ENCODE data around the gene RTP3.
A peak's percentile ranks its signal among the peaks of the same experiment; 100 is the strongest.

The RTP3 gene

DNA sequence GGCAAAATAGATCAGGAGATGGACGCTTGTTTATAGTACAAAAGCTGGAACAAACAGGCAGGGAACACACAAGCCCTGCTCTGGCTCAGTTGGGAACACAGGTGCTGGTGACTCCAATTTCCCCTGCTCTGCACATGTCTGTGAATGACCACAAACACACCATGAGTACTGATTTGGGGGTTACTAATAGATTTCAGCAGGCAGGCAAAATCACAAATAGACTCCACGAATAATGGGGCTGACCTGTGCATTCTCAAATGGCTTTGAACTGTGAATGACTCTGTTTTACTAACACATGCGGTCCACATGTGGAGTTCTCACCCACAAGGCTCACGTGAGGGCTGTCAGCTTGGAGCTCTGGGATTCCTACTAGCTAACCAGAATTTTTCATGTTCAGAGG is 3.9 kb downstream of the RTP3 start:
- no peak for TF ChIP-seq EZH2phosphoT487 (conservative IDR thresholded peaks at IDR 0.05; ENCODE audit: low read length)
- Histone ChIP-seq H3K36me3 (ENCODE audit: low read length) (no peaks in the 10 kb centered on the region; the same call in 1 of the 2 replicates), H3K27me3 (ENCODE audit: low read length) (no peaks in the 10 kb centered on the region), H3K4me2 (ENCODE audit: low read depth, low read length, poor library complexity, severe bottlenecking) (no peak overlapping the region), H3K9ac (ENCODE audit: low read length) (peak overlapping the region; percentile 3; the same call in 1 of the 2 replicates), H2AFZ (ENCODE audit: low read depth, low read length, severe bottlenecking) (no peak overlapping the region), H3K9me2 (replicated peaks; ENCODE audit: insufficient read depth, low read length) (no peaks in the 10 kb centered on the region), H3F3A (ENCODE audit: insufficient read depth) (peaks cover 6% of the 10 kb centered on the region; the same call in 1 of the 2 replicates), H3K79me2 (ENCODE audit: insufficient read depth, low read length) (no peaks in the 10 kb centered on the region), H4K20me1 (ENCODE audit: low read depth, low read length) (no peaks in the 10 kb centered on the region), H3K27ac (ENCODE audit: low read depth, low read length) (no peak overlapping the region), H3K4me3 (ENCODE audit: insufficient read depth, low read length, poor library complexity, severe bottlenecking) (no peak overlapping the region), H3K9me3 (ENCODE audit: insufficient read depth, low read length) (peaks cover 15% of the 10 kb centered on the region; the same call in 1 of the 2 replicates)

DNA sequence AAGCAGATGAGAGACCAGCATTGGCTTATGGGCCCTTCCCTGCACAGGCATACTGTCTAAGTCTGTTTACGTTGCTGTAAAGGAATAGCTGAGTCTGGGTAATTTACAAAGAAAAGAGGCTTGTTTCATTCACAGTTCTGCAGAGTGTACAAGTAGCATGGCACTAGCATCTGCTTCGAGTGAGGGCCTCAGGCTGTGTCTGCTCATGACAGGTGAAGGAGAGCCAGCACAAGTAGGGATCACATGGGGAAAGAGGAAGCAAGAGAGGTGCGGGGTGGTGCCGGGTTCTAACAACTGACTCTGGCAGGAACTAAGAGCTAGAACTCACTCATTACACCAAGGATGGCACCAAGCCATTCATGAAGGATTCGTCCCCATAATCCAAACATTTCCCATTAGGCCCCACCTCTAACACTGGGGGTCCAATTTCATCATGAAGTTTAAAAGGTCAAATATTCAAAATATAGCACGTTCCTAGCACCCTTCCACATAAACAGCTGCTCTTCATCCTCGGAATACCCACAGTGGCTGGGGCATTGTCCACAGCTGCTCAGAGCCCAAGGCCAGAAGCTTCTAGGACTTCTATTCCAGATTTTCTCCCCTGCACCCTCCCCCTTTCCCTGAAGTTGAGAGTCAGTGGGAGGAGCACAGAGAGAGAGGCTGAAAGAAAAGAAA is 5.6 kb downstream of the RTP3 start:
- no peak overlapping the region for H2AFZ ChIP-seq (ENCODE audit: low read depth, low read length, severe bottlenecking)

DNA sequence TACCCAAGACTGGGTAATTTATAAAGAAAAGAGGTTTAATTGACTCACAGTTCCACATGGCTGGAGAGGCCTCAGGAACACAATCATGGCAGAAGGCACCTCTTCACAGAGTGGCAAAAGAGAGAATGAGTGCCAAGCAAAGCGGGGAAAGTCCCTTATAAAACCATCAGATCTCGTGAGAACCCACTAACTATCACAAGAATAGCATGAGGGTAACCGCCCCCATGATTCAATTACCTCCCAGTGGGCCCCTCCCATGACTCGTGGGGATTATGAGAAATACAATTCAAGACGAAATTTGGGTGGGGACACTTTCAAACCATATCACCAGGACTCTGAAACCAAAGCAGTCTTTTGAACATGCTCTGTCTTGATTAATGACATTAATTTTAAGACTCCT is 7.0 kb downstream of the RTP3 start:
- Histone ChIP-seq H3K79me2 (ENCODE audit: insufficient read depth, low read length) (no peaks in the 10 kb centered on the region), H4K20me1 (ENCODE audit: low read depth, low read length) (no peaks in the 10 kb centered on the region), H3F3A (ENCODE audit: insufficient read depth) (peaks cover 6% of the 10 kb centered on the region; the same call in 1 of the 2 replicates), H3K27me3 (ENCODE audit: low read length) (no peaks in the 10 kb centered on the region), H3K4me3 (ENCODE audit: insufficient read depth, low read length, poor library complexity, severe bottlenecking) (no peak overlapping the region), H3K9ac (ENCODE audit: low read length) (no peak overlapping the region), H3K4me2 (ENCODE audit: low read depth, low read length, poor library complexity, severe bottlenecking) (no peak overlapping the region), H3K27ac (ENCODE audit: low read depth, low read length) (peak overlapping the region; percentile 40), H3K9me3 (ENCODE audit: insufficient read depth, low read length) (peaks cover 15% of the 10 kb centered on the region; the same call in 1 of the 2 replicates), H2AFZ (ENCODE audit: low read depth, low read length, severe bottlenecking) (no peak overlapping the region), H3K9me2 (replicated peaks; ENCODE audit: insufficient read depth, low read length) (no peaks in the 10 kb centered on the region), H3K36me3 (ENCODE audit: low read length) (no peaks in the 10 kb centered on the region; the same call in 1 of the 2 replicates)
- no peak for TF ChIP-seq EZH2phosphoT487 (conservative IDR thresholded peaks at IDR 0.05; ENCODE audit: low read length)
- TF ChIP-seq, protein P1, sequence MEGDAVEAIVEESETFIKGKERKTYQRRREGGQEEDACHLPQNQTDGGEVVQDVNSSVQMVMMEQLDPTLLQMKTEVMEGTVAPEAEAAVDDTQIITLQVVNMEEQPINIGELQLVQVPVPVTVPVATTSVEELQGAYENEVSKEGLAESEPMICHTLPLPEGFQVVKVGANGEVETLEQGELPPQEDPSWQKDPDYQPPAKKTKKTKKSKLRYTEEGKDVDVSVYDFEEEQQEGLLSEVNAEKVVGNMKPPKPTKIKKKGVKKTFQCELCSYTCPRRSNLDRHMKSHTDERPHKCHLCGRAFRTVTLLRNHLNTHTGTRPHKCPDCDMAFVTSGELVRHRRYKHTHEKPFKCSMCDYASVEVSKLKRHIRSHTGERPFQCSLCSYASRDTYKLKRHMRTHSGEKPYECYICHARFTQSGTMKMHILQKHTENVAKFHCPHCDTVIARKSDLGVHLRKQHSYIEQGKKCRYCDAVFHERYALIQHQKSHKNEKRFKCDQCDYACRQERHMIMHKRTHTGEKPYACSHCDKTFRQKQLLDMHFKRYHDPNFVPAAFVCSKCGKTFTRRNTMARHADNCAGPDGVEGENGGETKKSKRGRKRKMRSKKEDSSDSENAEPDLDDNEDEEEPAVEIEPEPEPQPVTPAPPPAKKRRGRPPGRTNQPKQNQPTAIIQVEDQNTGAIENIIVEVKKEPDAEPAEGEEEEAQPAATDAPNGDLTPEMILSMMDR (IDR thresholded peaks at IDR 0.05; ENCODE audit: insufficient read depth, low read length, poor library complexity, severe bottlenecking), result no peak

More for the DNA sequence above, 5.6 kb downstream of the RTP3 start:
- H4K20me1 ChIP-seq (ENCODE audit: low read depth, low read length), result no peaks in the 10 kb centered on the region
- no peaks in the 10 kb centered on the region for H3K79me2 ChIP-seq (ENCODE audit: insufficient read depth, low read length)
- no peak overlapping the region for H3K4me3 ChIP-seq (ENCODE audit: insufficient read depth, low read length, poor library complexity, severe bottlenecking)
- no peaks in the 10 kb centered on the region for H3K9me2 ChIP-seq (replicated peaks; ENCODE audit: insufficient read depth, low read length)
- H3F3A ChIP-seq (ENCODE audit: insufficient read depth), result peaks cover 6% of the 10 kb centered on the region; the same call in 1 of the 2 replicates
- TF ChIP-seq, protein P1 (IDR thresholded peaks at IDR 0.05; ENCODE audit: insufficient read depth, low read length, poor library complexity, severe bottlenecking), result no peak
- no peak for TF ChIP-seq EZH2phosphoT487 (conservative IDR thresholded peaks at IDR 0.05; ENCODE audit: low read length)
- no peaks in the 10 kb centered on the region for H3K27me3 ChIP-seq (ENCODE audit: low read length)
- H3K36me3 ChIP-seq (ENCODE audit: low read length), result no peaks in the 10 kb centered on the region; the same call in 1 of the 2 replicates
- peaks cover 15% of the 10 kb centered on the region; the same call in 1 of the 2 replicates for H3K9me3 ChIP-seq (ENCODE audit: insufficient read depth, low read length)
- no peak overlapping the region for H3K27ac ChIP-seq (ENCODE audit: low read depth, low read length)
- no peak overlapping the region for H3K9ac ChIP-seq (ENCODE audit: low read length)
- H3K4me2 ChIP-seq (ENCODE audit: low read depth, low read length, poor library complexity, severe bottlenecking), result no peak overlapping the region

DNA sequence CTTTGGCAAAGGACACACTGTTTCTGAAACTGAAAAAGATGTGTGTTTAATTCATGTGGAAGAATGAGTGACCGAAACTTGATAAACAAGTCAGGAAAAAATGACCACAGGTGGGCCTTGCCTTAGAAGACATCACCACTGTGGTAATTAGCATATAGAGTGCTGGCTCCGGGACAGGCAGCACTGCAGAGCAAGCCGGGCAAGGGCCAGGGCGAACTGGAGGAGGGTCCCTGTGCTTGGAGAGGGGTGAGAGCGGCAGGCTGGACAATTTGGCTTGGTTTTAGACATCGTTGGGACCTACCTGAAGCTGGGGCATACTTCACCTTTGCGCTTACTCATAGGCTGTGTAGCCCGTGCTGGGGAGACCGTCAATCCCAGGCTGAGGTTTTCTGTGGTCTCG is 8.2 kb downstream of the RTP3 start:
- no peak overlapping the region for H3K9ac ChIP-seq (ENCODE audit: low read length)
- no peaks in the 10 kb centered on the region for H3K79me2 ChIP-seq (ENCODE audit: insufficient read depth, low read length)
- H3K4me3 ChIP-seq (ENCODE audit: insufficient read depth, low read length, poor library complexity, severe bottlenecking), result no peak overlapping the region
- H2AFZ ChIP-seq (ENCODE audit: low read depth, low read length, severe bottlenecking), result no peak overlapping the region
- no peaks in the 10 kb centered on the region; the same call in 1 of the 2 replicates for H3K36me3 ChIP-seq (ENCODE audit: low read length)
- no peaks in the 10 kb centered on the region for H3K27me3 ChIP-seq (ENCODE audit: low read length)
- H3F3A ChIP-seq (ENCODE audit: insufficient read depth), result peaks cover 6% of the 10 kb centered on the region; the same call in 1 of the 2 replicates
- peaks cover 15% of the 10 kb centered on the region; the same call in 1 of the 2 replicates for H3K9me3 ChIP-seq (ENCODE audit: insufficient read depth, low read length)
- H4K20me1 ChIP-seq (ENCODE audit: low read depth, low read length), result no peaks in the 10 kb centered on the region
- H3K9me2 ChIP-seq (replicated peaks; ENCODE audit: insufficient read depth, low read length), result no peaks in the 10 kb centered on the region
- H3K27ac ChIP-seq (ENCODE audit: low read depth, low read length), result no peak overlapping the region
- TF ChIP-seq, protein P1 (IDR thresholded peaks at IDR 0.05; ENCODE audit: insufficient read depth, low read length, poor library complexity, severe bottlenecking), result no peak
- TF ChIP-seq EZH2phosphoT487 (conservative IDR thresholded peaks at IDR 0.05; ENCODE audit: low read length), result no peak
- H3K4me2 ChIP-seq (ENCODE audit: low read depth, low read length, poor library complexity, severe bottlenecking), result no peak overlapping the region

Measured in SU-DHL-6 (cell line).